MM.1S (cell line): ENCODE measurements around the gene PTPN2.

Source experiments
- EZH2 ChIP-seq: fragments of 300-600 bp; sonication (generic); optimal IDR thresholded peaks from 2 replicates; pipeline ENCODE3; 2017; ENCODE audit warnings: low read depth, mild to moderate bottlenecking, antibody characterized with exemption, low read length, mixed read lengths
- TF ChIP-seq, protein P1 (sequence below): fragments of 300-600 bp; sonication (generic); IDR thresholded peaks from 2 replicates; pipeline ENCODE4 v1.5.1; 2016; ENCODE audit warnings: antibody characterized with exemption, low read length, mixed read lengths

DNA sequence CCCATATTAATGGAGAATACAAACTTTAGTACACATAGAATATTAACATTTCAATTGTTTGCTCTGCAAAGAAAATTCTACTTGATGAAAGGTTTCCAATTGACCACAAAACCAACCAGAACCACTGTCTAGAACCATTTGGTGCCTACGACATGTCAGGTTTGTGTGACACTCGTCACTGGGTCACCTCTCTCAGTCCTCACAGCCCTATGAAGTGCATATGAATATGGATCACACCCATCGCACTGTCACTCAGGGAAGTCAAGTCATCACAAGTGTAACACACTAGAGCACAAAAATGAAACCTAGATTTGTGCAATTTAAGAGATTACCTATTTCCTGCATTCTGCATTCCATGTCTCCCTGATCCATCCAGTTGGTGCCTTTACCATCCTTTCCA, 43.7 kb downstream of the PTPN2 start:
- TF ChIP-seq, protein P1, sequence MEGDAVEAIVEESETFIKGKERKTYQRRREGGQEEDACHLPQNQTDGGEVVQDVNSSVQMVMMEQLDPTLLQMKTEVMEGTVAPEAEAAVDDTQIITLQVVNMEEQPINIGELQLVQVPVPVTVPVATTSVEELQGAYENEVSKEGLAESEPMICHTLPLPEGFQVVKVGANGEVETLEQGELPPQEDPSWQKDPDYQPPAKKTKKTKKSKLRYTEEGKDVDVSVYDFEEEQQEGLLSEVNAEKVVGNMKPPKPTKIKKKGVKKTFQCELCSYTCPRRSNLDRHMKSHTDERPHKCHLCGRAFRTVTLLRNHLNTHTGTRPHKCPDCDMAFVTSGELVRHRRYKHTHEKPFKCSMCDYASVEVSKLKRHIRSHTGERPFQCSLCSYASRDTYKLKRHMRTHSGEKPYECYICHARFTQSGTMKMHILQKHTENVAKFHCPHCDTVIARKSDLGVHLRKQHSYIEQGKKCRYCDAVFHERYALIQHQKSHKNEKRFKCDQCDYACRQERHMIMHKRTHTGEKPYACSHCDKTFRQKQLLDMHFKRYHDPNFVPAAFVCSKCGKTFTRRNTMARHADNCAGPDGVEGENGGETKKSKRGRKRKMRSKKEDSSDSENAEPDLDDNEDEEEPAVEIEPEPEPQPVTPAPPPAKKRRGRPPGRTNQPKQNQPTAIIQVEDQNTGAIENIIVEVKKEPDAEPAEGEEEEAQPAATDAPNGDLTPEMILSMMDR: no peak
- TF ChIP-seq EZH2: no peak
